GM15510 (cell line): ENCODE data around the gene NEK8.
A peak's percentile ranks its signal among the peaks of the same experiment; 100 is the strongest.

Experiments used
- POLR2A ChIP-seq: IDR thresholded peaks from 3 replicates; pipeline ENCODE4 v1.6.1; 2011; ENCODE audit warnings: borderline replicate concordance; ENCODE audit not compliant: insufficient read length; ENCODE audit errors: extremely low read depth

NEK8 gene

DNA sequence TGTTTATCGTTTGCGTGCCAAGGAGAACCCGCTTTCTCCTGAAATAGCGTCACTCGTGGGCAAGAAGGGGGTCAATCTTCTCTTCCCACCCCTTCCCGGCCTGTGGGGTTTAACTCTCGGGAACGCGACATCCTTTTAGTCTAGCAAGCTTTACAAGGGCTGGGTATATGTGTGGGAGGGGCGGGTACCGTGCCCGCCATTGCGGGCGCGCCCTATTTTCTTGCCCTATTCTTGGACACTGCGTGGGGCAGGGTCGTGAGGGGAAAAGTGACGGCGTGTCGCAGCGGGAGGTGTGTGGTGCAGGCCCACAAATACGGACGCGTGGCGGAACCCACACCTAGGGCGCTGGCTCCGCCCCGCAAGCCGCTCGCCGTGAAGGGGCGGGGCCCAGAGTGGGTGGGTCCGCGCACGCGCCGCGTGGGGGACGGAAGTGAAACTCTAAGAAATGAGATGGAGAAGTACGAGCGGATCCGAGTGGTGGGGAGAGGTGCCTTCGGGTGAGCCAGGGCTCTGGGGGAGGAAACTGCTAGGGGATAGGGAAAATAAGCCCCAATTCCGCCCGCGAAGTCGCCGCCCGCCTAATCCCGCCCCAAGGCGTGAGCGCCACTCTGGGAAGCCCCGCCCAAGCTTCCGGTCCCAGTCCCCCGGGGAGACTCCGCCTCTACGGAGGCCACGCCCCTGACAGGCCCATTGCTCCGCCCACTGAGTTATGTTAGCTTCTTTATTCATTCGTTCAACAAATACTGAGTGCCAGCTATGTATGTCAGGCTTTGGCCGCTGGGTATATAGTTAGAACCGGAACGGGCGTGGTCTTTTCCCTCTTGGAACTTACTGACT lies at the start of gene NEK8:
Gene NEK8 (plus strand): TSS at position 425 of the 837 bp plus-strand sequence. CDS start 26 bp downstream, at position 451.
- peak; percentile 73 for TF ChIP-seq POLR2A

DNA sequence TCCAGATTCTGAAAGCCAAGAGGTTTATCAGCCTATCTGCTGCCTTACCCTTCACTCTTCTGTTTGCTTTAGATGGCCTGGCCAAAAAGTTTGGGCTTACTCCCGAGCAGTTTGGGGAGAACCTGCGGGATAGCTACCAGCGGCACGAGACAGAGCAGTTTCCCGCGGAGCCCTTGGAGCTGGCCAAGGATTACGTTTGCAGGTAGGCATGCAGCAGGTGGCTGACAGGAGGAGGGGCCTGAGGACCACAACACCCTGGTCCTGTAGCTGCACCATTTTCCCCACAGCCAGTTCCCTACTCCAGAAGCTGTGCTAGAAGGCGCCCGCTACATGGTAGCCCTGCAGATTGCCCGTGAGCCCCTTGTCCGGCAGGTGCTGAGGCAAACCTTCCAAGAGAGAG lies 45.9 kb upstream of the NEK8 start:
- TF ChIP-seq POLR2A: no peak

DNA sequence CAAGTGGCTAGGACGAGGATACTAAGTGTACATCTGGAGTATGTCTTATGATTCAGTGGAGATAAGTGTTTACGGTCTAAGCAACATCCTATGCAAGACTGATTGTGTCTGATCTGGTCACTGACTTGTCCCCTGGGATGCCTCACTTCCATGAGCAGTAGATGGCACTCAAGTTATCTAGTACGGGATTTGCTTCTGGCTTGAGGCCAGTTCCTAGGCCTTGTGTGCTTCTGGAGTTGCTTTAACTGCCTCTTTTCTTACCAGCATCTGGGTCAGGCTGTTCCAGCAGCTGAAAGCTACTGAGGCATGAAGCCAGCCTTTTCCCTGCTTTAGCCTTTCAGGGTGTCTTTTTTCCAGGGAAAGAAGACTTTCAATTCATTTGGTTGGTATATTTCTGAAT lies 43.6 kb upstream of the NEK8 start:
- no peak for TF ChIP-seq POLR2A

DNA sequence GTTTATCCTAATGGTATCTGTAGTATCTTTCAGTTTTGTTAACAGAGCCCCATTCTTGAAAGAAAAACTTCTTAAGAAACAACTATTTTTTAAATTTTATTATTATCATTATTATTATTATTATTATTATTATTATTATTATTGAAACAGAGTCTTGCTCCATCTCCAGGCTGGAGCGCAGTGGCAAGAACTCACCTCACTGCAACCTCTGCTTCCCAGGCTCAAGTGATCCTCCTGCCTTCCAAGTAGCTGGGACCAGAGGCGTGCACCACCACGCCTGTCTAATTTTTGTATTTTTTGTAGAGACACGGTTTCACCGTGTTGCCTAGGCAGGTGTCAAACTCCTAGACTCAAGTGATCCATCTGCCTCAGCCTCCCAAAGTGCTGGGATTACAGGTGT lies 43.2 kb upstream of the NEK8 start:
- TF ChIP-seq POLR2A: no peak

GRCh38 chr17:28686296-28686695 lies 42.3 kb upstream of the NEK8 start:
- TF ChIP-seq POLR2A: no peak

DNA sequence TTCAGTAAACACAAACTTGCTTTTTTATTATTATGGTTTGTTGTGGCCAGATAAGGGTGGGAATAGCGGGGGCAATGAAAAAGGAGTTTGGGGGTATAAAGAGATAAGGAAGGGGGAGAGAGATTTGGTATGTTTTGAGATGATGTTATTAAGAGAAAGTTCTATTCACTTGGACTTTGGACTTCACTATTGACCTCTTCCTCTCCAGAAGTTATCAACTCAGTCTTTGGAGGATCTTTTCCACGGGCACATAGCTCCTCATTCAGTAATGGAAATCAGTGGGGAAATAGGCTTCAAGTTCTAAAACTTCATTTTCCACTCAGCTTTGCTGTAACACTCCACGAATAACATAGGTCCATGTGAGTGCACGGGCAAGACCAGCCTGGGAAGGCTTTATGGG lies 40.1 kb upstream of the NEK8 start:
- no peak for TF ChIP-seq POLR2A

- TF ChIP-seq POLR2A: no peak
Measured at GRCh38 chr17:28689011-28689410, 39.6 kb upstream of the NEK8 start.

- TF ChIP-seq POLR2A: no peak
Measured at GRCh38 chr17:28693869-28694268, 34.7 kb upstream of the NEK8 start.

- TF ChIP-seq POLR2A: no peak
Measured at GRCh38 chr17:28698253-28698941, 30.2 kb upstream of the NEK8 start.

DNA sequence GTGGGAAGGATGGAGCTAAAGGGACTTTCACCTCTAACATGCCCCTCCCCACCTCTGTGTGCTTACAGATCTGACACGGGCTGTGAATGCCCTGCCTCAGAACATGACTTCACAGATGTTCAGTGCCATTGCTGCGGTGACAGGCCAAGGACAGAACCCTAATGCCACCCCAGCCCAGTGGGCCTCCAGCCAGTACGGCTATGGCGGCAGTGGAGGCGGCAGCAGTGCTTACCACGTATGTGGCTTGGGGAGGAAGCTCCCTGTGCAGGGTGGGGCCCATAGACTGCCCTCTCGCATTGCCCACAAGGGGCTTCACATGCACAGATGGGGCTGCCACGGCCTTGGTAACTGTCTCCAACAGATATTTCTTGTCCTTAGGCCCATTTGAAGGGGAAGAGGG lies 28.3 kb upstream of the NEK8 start:
- no peak for TF ChIP-seq POLR2A

GRCh38 chr17:28700830-28701492 lies 27.6 kb upstream of the NEK8 start:
- no peak for TF ChIP-seq POLR2A

DNA sequence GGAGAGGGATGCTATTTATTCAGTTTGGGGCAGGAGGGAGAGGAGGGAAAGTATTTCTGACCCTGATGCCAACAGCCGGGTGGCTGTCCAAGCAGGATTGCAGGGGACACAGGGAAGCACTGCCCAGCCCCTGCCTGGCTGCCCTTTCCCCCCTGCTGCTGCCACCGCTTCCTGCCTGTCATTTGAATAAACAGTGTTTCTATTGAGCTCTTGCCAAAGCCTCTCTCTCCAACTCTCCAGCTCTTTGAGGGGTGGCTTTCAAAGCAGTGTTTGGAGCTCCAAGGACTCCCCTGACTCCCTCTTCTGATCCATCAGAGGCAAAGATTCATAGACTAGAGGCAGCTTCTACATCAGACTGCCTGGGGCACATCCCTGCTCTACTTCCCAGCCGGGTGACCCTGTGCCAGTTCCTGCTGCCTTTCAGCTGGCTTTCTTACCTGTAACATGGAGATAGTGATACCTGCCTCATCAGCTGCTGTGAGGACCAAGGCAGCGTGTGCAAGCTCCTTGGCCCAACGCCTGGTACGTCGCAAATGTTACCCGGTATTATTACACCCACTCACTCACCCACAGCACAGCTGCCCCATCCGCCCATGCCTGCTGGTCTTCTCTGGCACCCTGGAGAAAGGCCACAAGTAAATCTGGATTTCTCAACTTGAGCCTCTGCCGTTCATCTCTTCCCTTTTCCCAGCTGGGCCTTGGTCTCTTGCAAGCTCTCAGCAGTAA lies 26.4 kb upstream of the NEK8 start:
- no peak for TF ChIP-seq POLR2A

GRCh38 chr17:28702752-28703150 lies 25.8 kb upstream of the NEK8 start:
- no peak for TF ChIP-seq POLR2A

GRCh38 chr17:28703552-28704218 lies 24.9 kb upstream of the NEK8 start:
- TF ChIP-seq POLR2A: no peak
